ENCODE results near the gene AKAP17A.
A peak's percentile ranks its signal among the peaks of the same experiment; 100 is the strongest.

Gene AKAP17A

DNA sequence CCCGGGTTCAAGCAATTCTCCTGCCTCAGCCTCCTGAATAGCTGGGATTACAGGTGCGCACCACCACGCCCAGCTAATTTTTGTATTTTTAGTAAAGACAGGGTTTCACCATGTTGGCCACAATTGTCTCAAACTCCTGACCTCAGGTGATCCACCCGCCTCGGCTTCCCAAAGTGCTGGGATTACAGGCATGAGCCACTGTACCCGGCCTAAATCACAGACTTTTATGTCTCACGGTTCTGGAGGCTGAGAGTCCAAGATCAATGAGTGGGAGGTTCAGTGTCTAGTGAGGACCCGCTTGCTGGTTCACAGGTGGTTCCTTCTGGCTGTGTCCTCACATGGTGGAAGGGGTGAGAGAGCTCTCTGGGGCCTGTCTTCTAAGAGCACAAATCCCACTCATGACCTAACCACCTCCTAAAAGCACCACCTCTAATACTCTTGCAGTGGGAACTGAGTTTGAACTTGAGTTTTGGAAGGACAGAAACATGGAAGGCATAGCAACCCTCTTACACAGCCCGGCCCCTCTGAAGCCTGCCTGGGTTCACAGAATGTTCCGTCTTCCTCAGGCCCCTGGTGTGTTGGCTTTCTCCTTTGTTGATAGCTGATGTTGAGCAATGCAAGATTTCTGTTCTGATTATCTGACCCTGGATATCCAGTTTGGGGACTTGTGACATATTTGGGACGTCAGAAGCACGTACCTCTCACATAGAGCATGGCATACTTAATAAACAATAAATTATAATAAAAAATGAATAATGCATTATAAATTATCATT lies 1.9 kb upstream of the AKAP17A start:
- TF ChIP-seq, protein P1, sequence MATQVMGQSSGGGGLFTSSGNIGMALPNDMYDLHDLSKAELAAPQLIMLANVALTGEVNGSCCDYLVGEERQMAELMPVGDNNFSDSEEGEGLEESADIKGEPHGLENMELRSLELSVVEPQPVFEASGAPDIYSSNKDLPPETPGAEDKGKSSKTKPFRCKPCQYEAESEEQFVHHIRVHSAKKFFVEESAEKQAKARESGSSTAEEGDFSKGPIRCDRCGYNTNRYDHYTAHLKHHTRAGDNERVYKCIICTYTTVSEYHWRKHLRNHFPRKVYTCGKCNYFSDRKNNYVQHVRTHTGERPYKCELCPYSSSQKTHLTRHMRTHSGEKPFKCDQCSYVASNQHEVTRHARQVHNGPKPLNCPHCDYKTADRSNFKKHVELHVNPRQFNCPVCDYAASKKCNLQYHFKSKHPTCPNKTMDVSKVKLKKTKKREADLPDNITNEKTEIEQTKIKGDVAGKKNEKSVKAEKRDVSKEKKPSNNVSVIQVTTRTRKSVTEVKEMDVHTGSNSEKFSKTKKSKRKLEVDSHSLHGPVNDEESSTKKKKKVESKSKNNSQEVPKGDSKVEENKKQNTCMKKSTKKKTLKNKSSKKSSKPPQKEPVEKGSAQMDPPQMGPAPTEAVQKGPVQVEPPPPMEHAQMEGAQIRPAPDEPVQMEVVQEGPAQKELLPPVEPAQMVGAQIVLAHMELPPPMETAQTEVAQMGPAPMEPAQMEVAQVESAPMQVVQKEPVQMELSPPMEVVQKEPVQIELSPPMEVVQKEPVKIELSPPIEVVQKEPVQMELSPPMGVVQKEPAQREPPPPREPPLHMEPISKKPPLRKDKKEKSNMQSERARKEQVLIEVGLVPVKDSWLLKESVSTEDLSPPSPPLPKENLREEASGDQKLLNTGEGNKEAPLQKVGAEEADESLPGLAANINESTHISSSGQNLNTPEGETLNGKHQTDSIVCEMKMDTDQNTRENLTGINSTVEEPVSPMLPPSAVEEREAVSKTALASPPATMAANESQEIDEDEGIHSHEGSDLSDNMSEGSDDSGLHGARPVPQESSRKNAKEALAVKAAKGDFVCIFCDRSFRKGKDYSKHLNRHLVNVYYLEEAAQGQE (IDR thresholded peaks at IDR 0.05; ENCODE audit: insufficient read depth in 1 of 2, low read depth in 2 of 2, low read length in 2 of 2): no peak
- TF ChIP-seq SIN3A (IDR thresholded peaks at IDR 0.05; ENCODE audit: borderline replicate concordance, insufficient read depth, low read length) (no peak), TAF1 (IDR thresholded peaks at IDR 0.05; ENCODE audit: borderline replicate concordance, insufficient read depth, low read length) (no peak)

DNA sequence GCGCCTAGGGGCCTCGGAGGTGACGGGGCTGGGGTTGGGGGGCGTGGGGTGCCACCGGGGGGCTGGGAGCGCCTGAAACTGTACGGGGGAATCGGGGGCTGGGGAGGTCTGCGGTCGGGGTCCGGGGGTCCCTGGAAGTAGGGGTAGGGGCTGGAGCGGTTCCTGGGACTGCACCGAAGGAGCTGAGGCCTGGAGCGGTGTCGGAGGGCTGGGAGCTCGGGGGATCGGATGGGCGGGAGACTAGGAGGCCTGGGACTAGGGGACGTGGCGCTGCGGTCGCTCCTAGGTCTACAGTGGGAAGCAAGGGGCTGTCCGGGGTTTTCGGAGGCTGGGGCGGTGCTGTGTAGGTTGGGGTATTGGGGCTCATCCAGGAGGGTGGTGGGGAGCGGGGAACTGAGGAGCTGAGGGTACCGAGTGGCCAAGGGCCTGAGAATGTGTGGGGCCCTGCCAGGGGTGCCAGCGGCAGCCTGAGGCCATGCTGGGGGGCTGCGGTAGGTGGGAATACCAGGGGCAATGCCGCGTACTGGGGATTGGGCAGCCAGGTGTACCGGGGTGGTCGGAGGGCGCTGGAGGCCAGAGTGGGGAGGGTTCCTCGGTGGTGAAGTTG lies 562 bp downstream of the AKAP17A start:
- TF ChIP-seq FOXP2 (optimal IDR thresholded peaks at IDR 0.05; ENCODE audit: borderline replicate concordance, extremely low read depth, extremely low read length, insufficient read depth) (no peak), TAF1 (IDR thresholded peaks at IDR 0.05; ENCODE audit: borderline replicate concordance, insufficient read depth, low read length) (no peak), POLR2AphosphoS5 (IDR thresholded peaks at IDR 0.05; ENCODE audit: low read depth, low read length) (no peak), SIN3A (IDR thresholded peaks at IDR 0.05; ENCODE audit: borderline replicate concordance, insufficient read depth, low read length) (no peak)
- TF ChIP-seq, protein P1 (IDR thresholded peaks at IDR 0.05; ENCODE audit: insufficient read depth in 1 of 2, low read depth in 2 of 2, low read length in 2 of 2): no peak

DNA sequence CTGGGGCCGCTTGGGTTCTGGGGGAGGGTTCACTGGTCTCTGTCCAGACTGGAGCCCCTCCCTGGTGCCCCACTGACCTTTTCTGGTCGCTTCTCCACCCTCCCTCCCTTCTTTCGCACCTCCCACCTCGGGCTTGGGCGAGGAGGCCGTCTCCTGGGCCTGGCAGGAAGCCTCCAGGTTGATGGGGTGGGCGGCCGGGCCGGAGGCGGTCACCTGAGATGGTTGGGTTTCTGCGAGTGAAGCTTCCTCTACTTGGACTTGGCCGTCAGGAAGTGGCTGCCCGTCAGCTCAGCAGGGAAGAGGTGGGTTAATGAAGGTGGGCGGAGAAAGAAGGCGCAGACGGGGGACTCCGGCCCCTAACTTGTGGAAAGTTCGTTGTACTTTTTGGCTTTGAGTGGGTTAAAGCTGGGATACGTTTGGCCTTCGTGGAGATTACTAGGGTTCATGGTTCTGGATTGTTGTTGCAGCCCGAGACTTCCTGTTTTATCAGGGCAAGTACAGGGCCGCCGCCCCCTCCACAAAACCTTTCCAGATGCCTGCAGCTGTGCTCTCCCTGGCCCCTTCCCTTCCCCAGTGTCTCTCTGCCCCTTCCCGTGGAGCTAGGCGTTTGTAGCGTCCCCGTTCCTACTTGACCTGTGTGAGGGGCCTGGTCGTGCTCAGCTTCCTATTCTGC lies 1.2 kb downstream of the AKAP17A start:
- TF ChIP-seq POLR2AphosphoS5 (IDR thresholded peaks at IDR 0.05; ENCODE audit: low read depth, low read length): 0 out of 2 replicates have a peak, but pooled peaks have one; percentile 27
- no peak for TF ChIP-seq FOXP2 (optimal IDR thresholded peaks at IDR 0.05; ENCODE audit: borderline replicate concordance, extremely low read depth, extremely low read length, insufficient read depth)
- peak; percentile 41; the same call in 1 of the 2 replicates for TF ChIP-seq SIN3A (IDR thresholded peaks at IDR 0.05; ENCODE audit: borderline replicate concordance, insufficient read depth, low read length)
- peak; percentile 54; the same call in 1 of the 2 replicates for TF ChIP-seq TAF1 (IDR thresholded peaks at IDR 0.05; ENCODE audit: borderline replicate concordance, insufficient read depth, low read length)
- TF ChIP-seq, protein P1 (IDR thresholded peaks at IDR 0.05; ENCODE audit: insufficient read depth in 1 of 2, low read depth in 2 of 2, low read length in 2 of 2): no peak

DNA sequence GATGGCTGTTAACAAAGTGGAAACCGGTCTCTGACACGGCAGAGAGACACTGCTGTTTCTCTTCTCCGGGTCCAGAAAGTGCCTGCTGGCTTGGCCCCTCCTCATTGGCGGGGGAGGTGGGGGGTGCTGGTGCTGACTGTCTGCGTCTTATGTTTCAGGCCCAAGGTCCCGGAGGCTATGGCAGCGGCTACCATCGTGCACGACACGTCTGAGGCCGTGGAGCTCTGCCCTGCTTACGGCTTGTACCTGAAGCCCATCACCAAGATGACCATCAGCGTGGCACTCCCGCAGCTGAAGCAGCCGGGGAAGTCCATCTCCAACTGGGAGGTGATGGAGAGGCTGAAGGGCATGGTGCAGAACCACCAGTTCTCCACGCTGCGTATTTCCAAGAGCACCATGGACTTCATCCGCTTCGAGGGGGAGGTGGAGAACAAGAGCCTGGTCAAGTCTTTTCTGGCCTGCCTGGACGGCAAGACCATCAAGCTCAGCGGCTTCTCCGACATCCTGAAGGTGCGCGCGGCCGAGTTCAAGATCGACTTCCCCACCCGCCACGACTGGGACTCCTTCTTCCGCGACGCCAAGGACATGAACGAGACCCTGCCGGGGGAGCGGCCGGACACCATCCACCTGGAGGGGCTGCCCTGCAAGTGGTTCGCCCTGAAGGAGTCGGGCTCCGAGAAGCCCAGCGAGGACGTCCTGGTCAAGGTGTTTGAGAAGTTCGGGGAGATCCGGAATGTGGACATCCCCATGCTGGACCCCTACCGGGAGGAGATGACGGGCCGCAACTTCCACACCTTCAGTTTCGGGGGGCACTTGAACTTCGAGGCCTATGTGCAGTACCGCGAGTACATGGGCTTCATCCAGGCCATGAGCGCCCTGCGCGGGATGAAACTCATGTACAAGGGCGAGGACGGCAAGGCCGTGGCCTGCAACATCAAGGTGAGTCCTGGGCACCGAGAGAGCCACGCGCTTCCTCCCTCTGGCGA lies 2.2 kb downstream of the AKAP17A start:
- TF ChIP-seq, protein P1 (IDR thresholded peaks at IDR 0.05; ENCODE audit: insufficient read depth in 1 of 2, low read depth in 2 of 2, low read length in 2 of 2): no peak
- TF ChIP-seq FOXP2 (optimal IDR thresholded peaks at IDR 0.05; ENCODE audit: borderline replicate concordance, extremely low read depth, extremely low read length, insufficient read depth) (no peak), TAF1 (IDR thresholded peaks at IDR 0.05; ENCODE audit: borderline replicate concordance, insufficient read depth, low read length) (no peak), POLR2AphosphoS5 (IDR thresholded peaks at IDR 0.05; ENCODE audit: low read depth, low read length) (no peak), SIN3A (IDR thresholded peaks at IDR 0.05; ENCODE audit: borderline replicate concordance, insufficient read depth, low read length) (no peak)
